Loucy (cell line): Measurements from ENCODE around the gene ADRB2.

Experiments used
- H2AFZ ChIP-seq: fragments of 200-600 bp; sonication (generic); 2 replicates; pipeline ENCODE4 v1.6.0; 2016; ENCODE audit warnings: antibody characterized with exemption, mild to moderate bottlenecking, low read length, moderate library complexity
- H3F3A ChIP-seq: fragments of 200-600 bp; 2 replicates; pipeline ENCODE4 v1.6.0; 2016; ENCODE audit warnings: antibody characterized with exemption, low read depth, mild to moderate bottlenecking
- H3K27me3 ChIP-seq: fragments of 200-600 bp; sonication (generic); 2 replicates; pipeline ENCODE4 v1.6.1; 2014; ENCODE audit warnings: low read length, mild to moderate bottlenecking; ENCODE audit not compliant: insufficient read depth, poor library complexity, severe bottlenecking
- H3K36me3 ChIP-seq: fragments of 200-600 bp; sonication (generic); 2 replicates; pipeline ENCODE4 v1.6.1; 2016; ENCODE audit warnings: low read length; ENCODE audit not compliant: insufficient read depth
- H3K4me1 ChIP-seq: fragments of 200-600 bp; sonication (generic); 2 replicates; pipeline ENCODE4 v1.5.1; 2014; ENCODE audit warnings: low read length, mild to moderate bottlenecking; ENCODE audit not compliant: insufficient read depth, poor library complexity, severe bottlenecking
- H3K4me2 ChIP-seq: fragments of 200-600 bp; sonication (generic); 2 replicates; pipeline ENCODE4 v1.6.0; 2014; ENCODE audit warnings: antibody characterized with exemption, low read length, low read depth, mild to moderate bottlenecking; ENCODE audit not compliant: poor library complexity, severe bottlenecking
- H3K4me3 ChIP-seq: fragments of 200-600 bp; sonication (generic); 2 replicates; pipeline ENCODE4 v1.5.1; 2014; ENCODE audit warnings: low read length, mild to moderate bottlenecking, mixed read lengths; ENCODE audit not compliant: poor library complexity, severe bottlenecking
- H3K79me2 ChIP-seq: fragments of 200-600 bp; sonication (generic); 2 replicates; pipeline ENCODE4 v1.6.1; 2014; ENCODE audit warnings: low read length; ENCODE audit not compliant: insufficient read depth
- H3K9ac ChIP-seq: fragments of 200-600 bp; sonication (generic); 2 replicates; pipeline ENCODE4 v1.6.0; 2014; ENCODE audit warnings: mild to moderate bottlenecking, low read depth, low read length, moderate library complexity; ENCODE audit not compliant: poor library complexity, severe bottlenecking
- H3K9me2 ChIP-seq: fragments of 200-600 bp; sonication (generic); replicated peaks from 2 replicates; pipeline ENCODE4 v1.6.1; 2016; ENCODE audit warnings: low read depth, low read length, mixed read lengths
- H3K9me3 ChIP-seq: fragments of 200-600 bp; sonication (generic); 2 replicates; pipeline ENCODE4 v1.6.1; 2014; ENCODE audit warnings: mild to moderate bottlenecking, antibody characterized with exemption, low read length, low read depth; ENCODE audit not compliant: insufficient read depth
- H4K20me1 ChIP-seq: fragments of 200-600 bp; sonication (generic); 2 replicates; pipeline ENCODE4 v1.6.0; 2014; ENCODE audit warnings: antibody characterized with exemption, low read length, mild to moderate bottlenecking; ENCODE audit not compliant: insufficient read depth, poor library complexity, severe bottlenecking
- CTCF ChIP-seq: fragments of 200-600 bp; sonication (generic); conservative IDR thresholded peaks from 2 replicates; pipeline ENCODE4 v1.5.1; 2014; ENCODE audit warnings: mild to moderate bottlenecking, antibody characterized with exemption, low read length
- EZH2phosphoT487 ChIP-seq: fragments of 200-600 bp; IDR thresholded peaks from 2 replicates; pipeline ENCODE4 v1.6.1; 2018; ENCODE audit warnings: antibody characterized with exemption, mild to moderate bottlenecking, moderate library complexity, borderline replicate concordance

ADRB2 gene

GRCh38 chr5:148805326-148806290 is 20.8 kb upstream of the ADRB2 start:
- H3K36me3 ChIP-seq: no peaks in the 10 kb centered on the region
- H3K27me3 ChIP-seq: no peaks in the 10 kb centered on the region
- no peak overlapping the region for H3K9ac ChIP-seq
- peaks cover 55% of the 10 kb centered on the region for H3K4me1 ChIP-seq
- no peaks in the 10 kb centered on the region for H4K20me1 ChIP-seq
- H3K4me3 ChIP-seq: no peak overlapping the region
- no peaks in the 10 kb centered on the region for H3K9me3 ChIP-seq
- H3K9me2 ChIP-seq: no peaks in the 10 kb centered on the region
- no peaks in the 10 kb centered on the region for H3K79me2 ChIP-seq
- TF ChIP-seq EZH2phosphoT487 (no peak), CTCF (no peak)
- H3F3A ChIP-seq: no peaks in the 10 kb centered on the region; the same call in 1 of the 2 replicates
- H3K4me2 ChIP-seq: peak overlapping the region; percentile 29
- H2AFZ ChIP-seq: peak overlapping the region; percentile 63; the same call in 1 of the 2 replicates

GRCh38 chr5:148806520-148806931 is 19.9 kb upstream of the ADRB2 start:
- Histone ChIP-seq H3K4me1 (peaks cover 58% of the 10 kb centered on the region), H4K20me1 (no peaks in the 10 kb centered on the region), H3K9me3 (no peaks in the 10 kb centered on the region), H3K9me2 (no peaks in the 10 kb centered on the region), H3K79me2 (no peaks in the 10 kb centered on the region), H3K27me3 (no peaks in the 10 kb centered on the region), H2AFZ (peak overlapping the region; percentile 63; the same call in 1 of the 2 replicates), H3K4me2 (no peak overlapping the region), H3F3A (no peaks in the 10 kb centered on the region; the same call in 1 of the 2 replicates), H3K9ac (no peak overlapping the region), H3K4me3 (no peak overlapping the region), H3K36me3 (no peaks in the 10 kb centered on the region)
- TF ChIP-seq CTCF (no peak), EZH2phosphoT487 (no peak)

- no peaks in the 10 kb centered on the region for H3K36me3 ChIP-seq
- TF ChIP-seq EZH2phosphoT487 (no peak), CTCF (no peak)
- H3K27me3 ChIP-seq: no peaks in the 10 kb centered on the region
- H3F3A ChIP-seq: no peaks in the 10 kb centered on the region; the same call in 1 of the 2 replicates
- H2AFZ ChIP-seq: peak overlapping the region; percentile 40
- no peaks in the 10 kb centered on the region for H3K79me2 ChIP-seq
- H3K4me2 ChIP-seq: no peak overlapping the region
- H3K4me1 ChIP-seq: peaks cover 58% of the 10 kb centered on the region
- no peaks in the 10 kb centered on the region for H3K9me2 ChIP-seq
- no peak overlapping the region for H3K4me3 ChIP-seq
- H3K9me3 ChIP-seq: no peaks in the 10 kb centered on the region
- H3K9ac ChIP-seq: no peak overlapping the region
- H4K20me1 ChIP-seq: no peaks in the 10 kb centered on the region
Measured at GRCh38 chr5:148807851-148808250, 18.6 kb upstream of the ADRB2 start.
